Measurements from ENCODE around the gene TRAPPC3. TPM values are rescaled to one million over a fixed set of nuclear protein-coding genes. Genes with fewer than 3 reads are reported as not detected.

TRAPPC3 gene
- total RNA-seq, 1 donor, result 94.6 TPM

DNA sequence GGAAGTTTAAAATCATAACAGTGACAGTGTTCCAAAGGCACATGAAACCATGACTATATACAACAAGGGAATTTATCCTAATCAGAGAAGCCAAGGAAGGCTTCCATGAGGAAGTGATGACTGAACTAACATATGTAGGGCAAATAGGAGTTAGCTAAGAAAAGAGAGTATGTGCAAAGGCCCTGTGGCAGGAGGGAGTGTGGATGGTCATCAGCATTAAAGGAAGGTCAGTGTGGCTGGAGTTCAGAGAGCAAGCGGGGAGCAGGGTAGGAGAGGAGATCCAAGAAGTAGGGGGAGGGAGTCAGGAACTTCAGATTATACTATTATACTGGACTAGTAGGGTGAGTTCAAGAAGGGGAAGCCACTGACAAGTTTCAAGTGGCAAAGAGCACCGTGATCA is 15.1 kb upstream of the TRAPPC3 start:
- no peak overlapping the region for H3K4me3 ChIP-seq (ENCODE audit: low read depth, low read length)
- DNase-seq (ENCODE audit: low read depth), result no peak
- TF ChIP-seq, protein P1, sequence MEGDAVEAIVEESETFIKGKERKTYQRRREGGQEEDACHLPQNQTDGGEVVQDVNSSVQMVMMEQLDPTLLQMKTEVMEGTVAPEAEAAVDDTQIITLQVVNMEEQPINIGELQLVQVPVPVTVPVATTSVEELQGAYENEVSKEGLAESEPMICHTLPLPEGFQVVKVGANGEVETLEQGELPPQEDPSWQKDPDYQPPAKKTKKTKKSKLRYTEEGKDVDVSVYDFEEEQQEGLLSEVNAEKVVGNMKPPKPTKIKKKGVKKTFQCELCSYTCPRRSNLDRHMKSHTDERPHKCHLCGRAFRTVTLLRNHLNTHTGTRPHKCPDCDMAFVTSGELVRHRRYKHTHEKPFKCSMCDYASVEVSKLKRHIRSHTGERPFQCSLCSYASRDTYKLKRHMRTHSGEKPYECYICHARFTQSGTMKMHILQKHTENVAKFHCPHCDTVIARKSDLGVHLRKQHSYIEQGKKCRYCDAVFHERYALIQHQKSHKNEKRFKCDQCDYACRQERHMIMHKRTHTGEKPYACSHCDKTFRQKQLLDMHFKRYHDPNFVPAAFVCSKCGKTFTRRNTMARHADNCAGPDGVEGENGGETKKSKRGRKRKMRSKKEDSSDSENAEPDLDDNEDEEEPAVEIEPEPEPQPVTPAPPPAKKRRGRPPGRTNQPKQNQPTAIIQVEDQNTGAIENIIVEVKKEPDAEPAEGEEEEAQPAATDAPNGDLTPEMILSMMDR (IDR thresholded peaks at IDR 0.05; ENCODE audit: insufficient read depth, low read depth, low read length), result no peak

DNA sequence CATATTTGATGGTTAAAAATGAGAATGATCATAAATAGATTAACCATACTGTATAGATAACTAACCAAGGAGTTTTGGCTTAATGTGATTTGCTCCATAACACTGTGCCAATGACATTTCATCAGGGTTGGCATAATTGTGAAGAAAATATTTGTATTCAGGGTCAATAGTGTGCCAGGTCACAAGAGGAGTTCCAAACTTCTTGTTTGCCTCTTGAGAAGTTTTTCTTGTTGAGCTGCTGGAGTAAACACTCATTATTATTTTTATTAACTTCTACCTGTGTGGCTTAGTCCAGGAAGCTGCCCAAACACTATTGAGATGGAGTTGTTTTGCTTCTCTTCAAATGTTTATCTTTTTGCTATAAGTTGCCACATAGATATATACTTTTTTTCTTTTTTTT is 14.1 kb upstream of the TRAPPC3 start:
- no peak for DNase-seq (ENCODE audit: low read depth)
- TF ChIP-seq, protein P1 (IDR thresholded peaks at IDR 0.05; ENCODE audit: insufficient read depth, low read depth, low read length), result no peak

DNA sequence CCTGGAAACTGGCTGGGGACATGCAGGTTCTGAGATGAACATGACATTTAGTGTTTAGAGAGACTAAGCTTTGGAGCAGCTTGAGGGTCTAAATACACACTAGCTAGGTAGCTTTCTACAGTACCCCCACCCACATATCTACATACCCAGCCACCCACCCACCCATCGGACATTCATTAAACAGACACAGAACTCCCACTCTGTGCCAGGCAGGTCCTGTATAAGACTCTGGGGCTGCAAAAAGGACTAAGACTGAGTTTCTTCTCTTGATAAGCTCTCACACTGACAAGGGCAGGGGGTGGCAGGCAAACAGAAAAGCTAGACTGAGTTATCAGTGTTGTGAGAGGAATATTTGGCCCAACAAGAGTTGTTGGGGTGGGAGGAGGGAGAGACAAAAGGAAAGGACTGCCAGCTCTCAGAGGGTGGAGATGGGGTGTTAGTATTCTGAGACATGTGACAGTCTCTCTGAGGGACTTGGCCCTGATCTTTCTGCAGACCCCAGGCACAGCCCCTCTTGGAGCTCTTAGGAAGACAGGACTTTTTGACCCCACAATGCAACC is 13.5 kb upstream of the TRAPPC3 start:
- TF ChIP-seq, protein P1 (IDR thresholded peaks at IDR 0.05; ENCODE audit: insufficient read depth, low read depth, low read length), result no peak
- H3K4me3 ChIP-seq (ENCODE audit: low read depth, low read length), result no peak overlapping the region
- no peak for DNase-seq (ENCODE audit: low read depth)

More for the DNA sequence above, 14.1 kb upstream of the TRAPPC3 start:
- no peak overlapping the region for H3K4me3 ChIP-seq (ENCODE audit: low read depth, low read length)

DNA sequence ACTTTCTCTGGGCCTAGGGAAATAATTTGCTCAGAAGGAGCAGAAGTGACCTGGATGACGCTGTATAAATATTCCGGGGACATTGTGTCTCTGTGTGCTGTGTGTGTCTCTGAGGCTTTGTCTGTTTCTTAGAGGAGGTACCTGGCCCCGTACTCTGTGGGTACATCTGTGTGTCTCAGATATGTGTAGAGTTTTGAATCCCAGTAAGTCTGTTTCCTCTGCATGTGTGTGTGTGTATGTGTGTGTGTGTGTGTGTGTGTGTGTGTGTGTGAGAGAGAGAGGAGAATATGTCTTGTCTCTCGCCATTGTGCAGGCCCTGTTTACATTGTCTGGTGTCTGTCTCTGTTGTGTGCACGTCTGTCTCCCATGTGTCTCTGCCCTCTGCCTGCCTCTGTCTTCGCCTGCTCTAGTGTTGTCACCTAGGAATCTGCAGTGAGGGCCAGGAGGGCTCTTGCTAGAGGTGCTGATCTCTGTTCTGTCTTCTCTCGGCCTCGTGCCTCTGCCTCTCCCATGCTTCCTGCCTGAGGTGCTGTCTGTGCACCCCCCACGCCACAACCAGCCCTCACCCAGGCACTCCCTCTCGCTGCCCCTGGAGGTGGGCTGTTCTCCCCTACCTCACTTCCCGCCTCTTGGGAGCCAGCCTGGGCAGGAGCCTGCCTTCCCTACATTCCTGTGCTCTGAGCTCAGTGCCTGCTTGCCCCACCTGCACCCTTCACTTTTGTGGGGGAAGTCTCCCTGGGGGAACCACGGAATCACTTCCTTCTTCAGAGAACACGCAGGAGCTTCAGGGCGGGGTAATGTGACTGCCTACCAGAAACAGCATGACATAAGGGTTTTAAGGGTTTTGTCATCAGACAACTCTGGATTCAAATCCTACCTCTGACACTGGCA is 12.6 kb upstream of the TRAPPC3 start:
- DNase-seq (ENCODE audit: low read depth), result no peak
- H3K4me3 ChIP-seq (ENCODE audit: low read depth, low read length), result peak overlapping the region; percentile 53
- TF ChIP-seq, protein P1 (IDR thresholded peaks at IDR 0.05; ENCODE audit: insufficient read depth, low read depth, low read length), result no peak

DNA sequence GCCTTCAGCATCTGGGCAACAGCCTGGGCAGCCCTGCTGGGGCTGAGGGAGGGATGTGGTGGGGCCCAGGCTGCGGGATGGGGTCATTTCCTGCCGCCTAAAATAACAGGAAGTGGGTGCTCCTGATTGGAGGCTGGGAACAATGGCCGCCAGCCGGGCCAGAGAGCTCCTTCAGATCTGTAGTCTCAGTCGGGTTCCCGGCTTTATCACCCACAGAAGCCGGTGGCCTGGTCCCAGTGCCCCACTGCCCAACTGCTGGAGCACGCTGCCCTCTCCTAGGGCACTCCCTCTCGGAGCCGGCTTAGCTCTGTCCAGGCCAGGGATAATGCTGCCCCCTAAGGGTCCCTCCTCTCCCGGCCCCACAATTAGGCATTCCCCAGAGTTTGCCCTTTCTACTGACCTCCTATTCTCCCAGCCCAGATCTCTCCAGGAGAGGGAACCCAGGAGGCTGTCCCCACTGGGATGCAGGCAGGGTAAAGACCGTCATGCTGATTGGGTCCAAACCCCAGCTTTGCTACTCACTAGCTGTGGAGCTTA is 11.7 kb upstream of the TRAPPC3 start:
- TF ChIP-seq, protein P1 (IDR thresholded peaks at IDR 0.05; ENCODE audit: insufficient read depth, low read depth, low read length), result peak; percentile 48
- H3K4me3 ChIP-seq (ENCODE audit: low read depth, low read length), result peak overlapping the region; percentile 53
- DNase-seq (ENCODE audit: low read depth), result peak; percentile 64

DNA sequence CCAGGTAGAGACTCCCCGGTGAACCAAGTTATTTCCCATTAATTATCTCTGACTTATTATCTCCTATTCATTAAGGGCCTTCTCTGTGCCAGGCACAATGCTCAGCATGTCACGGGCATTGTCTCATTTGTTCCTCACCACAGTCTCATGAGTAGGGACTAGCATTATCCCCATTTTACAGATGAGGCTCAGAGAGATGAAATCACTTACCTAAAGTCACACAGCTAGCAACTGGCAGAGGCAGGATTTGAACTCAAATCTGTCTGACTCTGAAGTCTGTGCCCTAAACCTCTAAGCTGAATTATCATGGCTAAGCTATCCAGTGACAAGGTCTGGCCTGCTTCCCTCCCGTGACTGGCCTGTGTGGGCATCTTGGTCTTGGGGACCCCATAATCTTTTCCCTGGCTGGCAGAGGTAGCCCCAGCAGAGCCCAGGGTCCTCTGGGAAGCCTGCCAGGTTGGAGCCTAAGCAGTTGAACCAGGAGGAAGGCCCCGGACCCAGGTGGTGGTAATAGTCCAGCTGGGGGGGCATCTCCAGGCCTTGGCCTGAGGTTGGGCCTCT is 11.2 kb upstream of the TRAPPC3 start:
- H3K4me3 ChIP-seq (ENCODE audit: low read depth, low read length), result peak overlapping the region; percentile 53
- no peak for DNase-seq (ENCODE audit: low read depth)
- TF ChIP-seq, protein P1 (IDR thresholded peaks at IDR 0.05; ENCODE audit: insufficient read depth, low read depth, low read length), result no peak
